ENCODE measurements around the gene NXNL1. TPM values are rescaled to one million over a fixed set of nuclear protein-coding genes. Genes with fewer than 3 reads are reported as not detected.

Gene NXNL1
- total and polyA plus RNA-seq, 2 experiments from 2014 or later, result not detected

DNA sequence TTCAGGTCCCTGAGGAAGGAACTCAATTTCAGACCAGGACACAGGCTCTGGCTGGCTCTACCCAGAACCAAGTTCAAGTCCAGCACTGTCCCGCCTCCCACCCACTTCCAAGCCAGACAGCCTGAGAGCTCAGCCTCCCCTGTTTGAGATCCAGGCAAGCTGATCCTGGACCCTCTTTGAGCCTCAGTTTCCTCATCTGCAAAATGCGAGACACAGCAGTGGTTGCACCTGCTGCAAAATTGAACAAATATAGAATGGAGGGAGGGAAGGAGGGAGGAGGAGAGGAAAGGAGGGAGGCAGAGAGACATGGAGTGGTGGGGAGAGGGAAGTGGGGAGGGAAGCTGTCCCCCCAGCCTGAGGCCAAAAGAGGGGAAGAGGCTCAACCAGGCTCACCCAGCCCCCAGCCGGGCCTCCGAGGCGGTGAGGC is 13.0 kb downstream of the NXNL1 start:
- Histone ChIP-seq H3K4me3 (peak overlapping the region; percentile 73), H4K20me1 (replicated peaks; ENCODE audit: insufficient read depth) (no peaks in the 10 kb centered on the region), H3K27ac (ENCODE audit: low read depth) (no peak overlapping the region), H3K9me2 (ENCODE audit: insufficient read depth) (no peaks in the 10 kb centered on the region), H2AFZ (peak overlapping the region; percentile 88), H3K4me2 (peak overlapping the region; percentile 86), H3F3A (replicated peaks; ENCODE audit: low read depth) (no peaks in the 10 kb centered on the region), H3K36me3 (ENCODE audit: insufficient read depth) (no peaks in the 10 kb centered on the region), H3K79me2 (replicated peaks; ENCODE audit: insufficient read depth) (no peaks in the 10 kb centered on the region), H3K4me1 (ENCODE audit: insufficient read depth) (no peaks in the 10 kb centered on the region), H3K27me3 (ENCODE audit: insufficient read depth) (peaks cover 28% of the 10 kb centered on the region)
- TF ChIP-seq STAT1 (IDR thresholded peaks at IDR 0.05; ENCODE audit: unreplicated experiment), result no peak
- no peak for TF ChIP-seq CREB1 (CRISPR knock-in tag; IDR thresholded peaks at IDR 0.05; ENCODE audit: low read depth)
- H3K27ac Mint-ChIP-seq, result no peak overlapping the region
- ATAC-seq, result no peak; the same call in 2 of the 3 replicates
- peak overlapping the region; percentile 66 for H3K4me3 Mint-ChIP-seq
- peaks cover 5% of the 10 kb centered on the region; the same call in 2 of the 3 replicates for H3K4me1 Mint-ChIP-seq
- no peaks in the 10 kb centered on the region for H3K36me3 Mint-ChIP-seq (ENCODE audit: low read depth)
- H3K27me3 Mint-ChIP-seq (ENCODE audit: insufficient read depth, low read depth, poor library complexity), result peaks cover 17% of the 10 kb centered on the region
- no peak for DNase-seq (ENCODE audit: low spot score)
- no peaks in the 10 kb centered on the region for H3K9me3 Mint-ChIP-seq

DNA sequence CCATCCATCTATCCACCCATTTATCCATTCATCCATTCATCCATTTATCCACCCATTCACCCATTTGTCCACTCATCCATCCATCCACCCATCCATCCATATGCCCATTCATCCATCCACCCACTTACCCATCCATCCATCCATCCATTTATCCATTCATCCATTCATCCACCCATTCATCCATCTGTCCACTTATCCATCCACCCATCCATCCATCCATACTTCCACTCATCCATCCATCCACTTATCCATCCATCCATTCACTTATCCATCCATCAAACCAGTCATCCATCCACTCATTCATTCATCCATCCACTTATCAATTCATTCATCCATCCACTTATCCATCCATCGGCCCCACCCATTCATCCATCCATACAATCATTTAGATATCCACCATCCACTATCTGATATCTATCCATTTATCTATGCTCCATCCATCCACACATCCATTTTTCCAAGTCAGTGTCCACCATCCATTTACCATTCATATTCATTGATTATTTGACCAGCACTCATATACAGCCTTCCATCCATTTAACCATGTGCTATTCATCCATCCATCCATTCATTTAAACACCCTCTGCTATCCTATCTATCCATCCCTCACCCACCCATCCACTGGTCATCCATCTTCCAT is 15.1 kb downstream of the NXNL1 start:
- Histone ChIP-seq H2AFZ (no peak overlapping the region), H3K79me2 (replicated peaks; ENCODE audit: insufficient read depth) (no peaks in the 10 kb centered on the region), H3K4me1 (ENCODE audit: insufficient read depth) (no peaks in the 10 kb centered on the region), H3K4me2 (no peak overlapping the region), H3K27me3 (ENCODE audit: insufficient read depth) (peaks cover 28% of the 10 kb centered on the region), H3K36me3 (ENCODE audit: insufficient read depth) (no peaks in the 10 kb centered on the region), H3F3A (replicated peaks; ENCODE audit: low read depth) (no peaks in the 10 kb centered on the region), H3K9me2 (ENCODE audit: insufficient read depth) (no peaks in the 10 kb centered on the region), H3K27ac (ENCODE audit: low read depth) (no peak overlapping the region), H3K4me3 (no peak overlapping the region), H4K20me1 (replicated peaks; ENCODE audit: insufficient read depth) (no peaks in the 10 kb centered on the region)
- no peak for ATAC-seq
- H3K36me3 Mint-ChIP-seq (ENCODE audit: low read depth), result no peaks in the 10 kb centered on the region
- peaks cover 6% of the 10 kb centered on the region; the same call in 2 of the 3 replicates for H3K9me3 Mint-ChIP-seq
- H3K27me3 Mint-ChIP-seq (ENCODE audit: insufficient read depth, low read depth, poor library complexity), result peaks cover 17% of the 10 kb centered on the region
- peaks cover 5% of the 10 kb centered on the region; the same call in 2 of the 3 replicates for H3K4me1 Mint-ChIP-seq
- TF ChIP-seq STAT1 (IDR thresholded peaks at IDR 0.05; ENCODE audit: unreplicated experiment) (no peak), EZH2 (IDR thresholded peaks at IDR 0.05; ENCODE audit: low read depth, unreplicated experiment) (no peak)
- TF ChIP-seq, protein P1, sequence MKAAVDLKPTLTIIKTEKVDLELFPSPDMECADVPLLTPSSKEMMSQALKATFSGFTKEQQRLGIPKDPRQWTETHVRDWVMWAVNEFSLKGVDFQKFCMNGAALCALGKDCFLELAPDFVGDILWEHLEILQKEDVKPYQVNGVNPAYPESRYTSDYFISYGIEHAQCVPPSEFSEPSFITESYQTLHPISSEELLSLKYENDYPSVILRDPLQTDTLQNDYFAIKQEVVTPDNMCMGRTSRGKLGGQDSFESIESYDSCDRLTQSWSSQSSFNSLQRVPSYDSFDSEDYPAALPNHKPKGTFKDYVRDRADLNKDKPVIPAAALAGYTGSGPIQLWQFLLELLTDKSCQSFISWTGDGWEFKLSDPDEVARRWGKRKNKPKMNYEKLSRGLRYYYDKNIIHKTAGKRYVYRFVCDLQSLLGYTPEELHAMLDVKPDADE (IDR thresholded peaks at IDR 0.05), result no peak
- TF ChIP-seq, protein P2, sequence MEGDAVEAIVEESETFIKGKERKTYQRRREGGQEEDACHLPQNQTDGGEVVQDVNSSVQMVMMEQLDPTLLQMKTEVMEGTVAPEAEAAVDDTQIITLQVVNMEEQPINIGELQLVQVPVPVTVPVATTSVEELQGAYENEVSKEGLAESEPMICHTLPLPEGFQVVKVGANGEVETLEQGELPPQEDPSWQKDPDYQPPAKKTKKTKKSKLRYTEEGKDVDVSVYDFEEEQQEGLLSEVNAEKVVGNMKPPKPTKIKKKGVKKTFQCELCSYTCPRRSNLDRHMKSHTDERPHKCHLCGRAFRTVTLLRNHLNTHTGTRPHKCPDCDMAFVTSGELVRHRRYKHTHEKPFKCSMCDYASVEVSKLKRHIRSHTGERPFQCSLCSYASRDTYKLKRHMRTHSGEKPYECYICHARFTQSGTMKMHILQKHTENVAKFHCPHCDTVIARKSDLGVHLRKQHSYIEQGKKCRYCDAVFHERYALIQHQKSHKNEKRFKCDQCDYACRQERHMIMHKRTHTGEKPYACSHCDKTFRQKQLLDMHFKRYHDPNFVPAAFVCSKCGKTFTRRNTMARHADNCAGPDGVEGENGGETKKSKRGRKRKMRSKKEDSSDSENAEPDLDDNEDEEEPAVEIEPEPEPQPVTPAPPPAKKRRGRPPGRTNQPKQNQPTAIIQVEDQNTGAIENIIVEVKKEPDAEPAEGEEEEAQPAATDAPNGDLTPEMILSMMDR (conservative IDR thresholded peaks at IDR 0.05; ENCODE audit: low read depth in 2 of 2), result no peak
- TF ChIP-seq, protein P3, sequence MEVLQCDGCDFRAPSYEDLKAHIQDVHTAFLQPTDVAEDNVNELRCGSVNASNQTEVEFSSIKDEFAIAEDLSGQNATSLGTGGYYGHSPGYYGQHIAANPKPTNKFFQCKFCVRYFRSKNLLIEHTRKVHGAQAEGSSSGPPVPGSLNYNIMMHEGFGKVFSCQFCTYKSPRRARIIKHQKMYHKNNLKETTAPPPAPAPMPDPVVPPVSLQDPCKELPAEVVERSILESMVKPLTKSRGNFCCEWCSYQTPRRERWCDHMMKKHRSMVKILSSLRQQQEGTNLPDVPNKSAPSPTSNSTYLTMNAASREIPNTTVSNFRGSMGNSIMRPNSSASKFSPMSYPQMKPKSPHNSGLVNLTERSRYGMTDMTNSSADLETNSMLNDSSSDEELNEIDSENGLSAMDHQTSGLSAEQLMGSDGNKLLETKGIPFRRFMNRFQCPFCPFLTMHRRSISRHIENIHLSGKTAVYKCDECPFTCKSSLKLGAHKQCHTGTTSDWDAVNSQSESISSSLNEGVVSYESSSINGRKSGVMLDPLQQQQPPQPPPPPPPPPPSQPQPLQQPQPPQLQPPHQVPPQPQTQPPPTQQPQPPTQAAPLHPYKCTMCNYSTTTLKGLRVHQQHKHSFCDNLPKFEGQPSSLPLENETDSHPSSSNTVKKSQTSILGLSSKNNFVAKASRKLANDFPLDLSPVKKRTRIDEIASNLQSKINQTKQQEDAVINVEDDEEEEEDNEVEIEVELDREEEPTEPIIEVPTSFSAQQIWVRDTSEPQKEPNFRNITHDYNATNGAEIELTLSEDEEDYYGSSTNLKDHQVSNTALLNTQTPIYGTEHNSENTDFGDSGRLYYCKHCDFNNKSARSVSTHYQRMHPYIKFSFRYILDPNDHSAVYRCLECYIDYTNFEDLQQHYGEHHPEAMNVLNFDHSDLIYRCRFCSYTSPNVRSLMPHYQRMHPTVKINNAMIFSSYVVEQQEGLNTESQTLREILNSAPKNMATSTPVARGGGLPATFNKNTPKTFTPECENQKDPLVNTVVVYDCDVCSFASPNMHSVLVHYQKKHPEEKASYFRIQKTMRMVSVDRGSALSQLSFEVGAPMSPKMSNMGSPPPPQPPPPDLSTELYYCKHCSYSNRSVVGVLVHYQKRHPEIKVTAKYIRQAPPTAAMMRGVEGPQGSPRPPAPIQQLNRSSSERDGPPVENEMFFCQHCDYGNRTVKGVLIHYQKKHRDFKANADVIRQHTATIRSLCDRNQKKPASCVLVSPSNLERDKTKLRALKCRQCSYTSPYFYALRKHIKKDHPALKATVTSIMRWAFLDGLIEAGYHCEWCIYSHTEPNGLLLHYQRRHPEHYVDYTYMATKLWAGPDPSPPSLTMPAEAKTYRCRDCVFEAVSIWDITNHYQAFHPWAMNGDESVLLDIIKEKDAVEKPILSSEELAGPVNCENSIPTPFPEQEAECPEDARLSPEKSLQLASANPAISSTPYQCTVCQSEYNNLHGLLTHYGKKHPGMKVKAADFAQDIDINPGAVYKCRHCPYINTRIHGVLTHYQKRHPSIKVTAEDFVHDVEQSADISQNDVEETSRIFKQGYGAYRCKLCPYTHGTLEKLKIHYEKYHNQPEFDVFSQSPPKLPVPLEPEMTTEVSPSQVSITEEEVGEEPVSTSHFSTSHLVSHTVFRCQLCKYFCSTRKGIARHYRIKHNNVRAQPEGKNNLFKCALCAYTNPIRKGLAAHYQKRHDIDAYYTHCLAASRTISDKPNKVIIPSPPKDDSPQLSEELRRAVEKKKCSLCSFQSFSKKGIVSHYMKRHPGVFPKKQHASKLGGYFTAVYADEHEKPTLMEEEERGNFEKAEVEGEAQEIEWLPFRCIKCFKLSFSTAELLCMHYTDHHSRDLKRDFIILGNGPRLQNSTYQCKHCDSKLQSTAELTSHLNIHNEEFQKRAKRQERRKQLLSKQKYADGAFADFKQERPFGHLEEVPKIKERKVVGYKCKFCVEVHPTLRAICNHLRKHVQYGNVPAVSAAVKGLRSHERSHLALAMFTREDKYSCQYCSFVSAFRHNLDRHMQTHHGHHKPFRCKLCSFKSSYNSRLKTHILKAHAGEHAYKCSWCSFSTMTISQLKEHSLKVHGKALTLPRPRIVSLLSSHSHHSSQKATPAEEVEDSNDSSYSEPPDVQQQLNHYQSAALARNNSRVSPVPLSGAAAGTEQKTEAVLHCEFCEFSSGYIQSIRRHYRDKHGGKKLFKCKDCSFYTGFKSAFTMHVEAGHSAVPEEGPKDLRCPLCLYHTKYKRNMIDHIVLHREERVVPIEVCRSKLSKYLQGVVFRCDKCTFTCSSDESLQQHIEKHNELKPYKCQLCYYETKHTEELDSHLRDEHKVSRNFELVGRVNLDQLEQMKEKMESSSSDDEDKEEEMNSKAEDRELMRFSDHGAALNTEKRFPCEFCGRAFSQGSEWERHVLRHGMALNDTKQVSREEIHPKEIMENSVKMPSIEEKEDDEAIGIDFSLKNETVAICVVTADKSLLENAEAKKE (CRISPR knock-in tag; IDR thresholded peaks at IDR 0.05), result no peak
- no peak overlapping the region for H3K4me3 Mint-ChIP-seq
- H3K27ac Mint-ChIP-seq, result no peak overlapping the region
- DNase-seq (ENCODE audit: low spot score), result no peak
